Liver (tissue), 9 donors: ENCODE measurements around the gene C11orf97. TPM values are rescaled to one million over a fixed set of nuclear protein-coding genes. Genes with fewer than 3 reads are reported as not detected.

Experiments
- DNase-seq: peaks from one replicate; pipeline ENCODE4 v3.0.0-alpha.2; 2017; ENCODE audit warnings: low spot score
- H3K27ac ChIP-seq, 2 donors: one replicate each; pipeline ENCODE4 v1.7.0; 2013; ENCODE audit warnings: inconsistent platforms in 2 of 2, low read length in 2 of 2, control low read depth in 1 of 2, low read depth in 1 of 2, mild to moderate bottlenecking in 1 of 2
- H3K27me3 ChIP-seq, 4 donors: one replicate each; pipeline versions ENCODE4 v1.6.1 to v1.7.0; 2013; ENCODE audit warnings: low read length in 3 of 4, inconsistent platforms in 1 of 4, mild to moderate bottlenecking in 1 of 4, moderate library complexity in 1 of 4; ENCODE audit not compliant: control insufficient read depth in 4 of 4, insufficient read depth in 4 of 4
- H3K36me3 ChIP-seq, 4 donors: one replicate each; pipeline versions ENCODE4 v1.6.1 to v1.7.0; 2013; ENCODE audit warnings: low read length in 3 of 4, mild to moderate bottlenecking in 3 of 4, low read depth in 1 of 4, moderate library complexity in 1 of 4; ENCODE audit not compliant: control insufficient read depth in 4 of 4, insufficient read depth in 3 of 4
- H3K4me1 ChIP-seq, 4 donors: one replicate each; pipeline versions ENCODE4 v1.6.1 to v1.7.0; 2013; ENCODE audit warnings: low read length in 3 of 4, mild to moderate bottlenecking in 3 of 4, moderate library complexity in 1 of 4; ENCODE audit not compliant: control insufficient read depth in 4 of 4, insufficient read depth in 4 of 4
- H3K4me3 ChIP-seq, 3 donors: one replicate each; pipeline versions ENCODE4 v1.6.1 to v1.7.0; 2013; ENCODE audit warnings: low read length in 3 of 3, control low read depth in 1 of 3, low read depth in 1 of 3, mild to moderate bottlenecking in 1 of 3
- H3K9ac ChIP-seq, 2 donors: one replicate each; pipeline ENCODE4 v1.7.0; 2013; ENCODE audit warnings: low read length in 2 of 2, mild to moderate bottlenecking in 2 of 2, moderate library complexity in 2 of 2, control low read depth in 1 of 2, low read depth in 1 of 2
- H3K9me3 ChIP-seq, 4 donors: one replicate each; pipeline versions ENCODE4 v1.6.1 to v1.7.0; 2013; ENCODE audit warnings: low read length in 3 of 4; ENCODE audit not compliant: control insufficient read depth in 4 of 4
- ATF3 ChIP-seq: IDR thresholded peaks from 2 replicates; pipeline ENCODE4 v1.6.1; 2016; ENCODE audit warnings: antibody characterized with exemption
- EGR1 ChIP-seq, 2 donors: IDR thresholded peaks; 2 replicates each; pipeline ENCODE4 v1.6.1; 2016 to 2018; ENCODE audit warnings: antibody characterized with exemption in 2 of 2, low read depth in 2 of 2
- FOXA2 ChIP-seq: IDR thresholded peaks from 2 replicates; pipeline ENCODE4 v1.6.1; 2016; ENCODE audit warnings: antibody characterized with exemption
- GABPA ChIP-seq, 2 donors: IDR thresholded peaks in 1 of 2; conservative IDR thresholded peaks in 1 of 2; 2 replicates each; pipeline ENCODE4 v1.6.1; 2016; ENCODE audit warnings: antibody characterized with exemption in 2 of 2, mild to moderate bottlenecking in 1 of 2, moderate library complexity in 1 of 2
- HNF4A ChIP-seq, 2 donors: conservative IDR thresholded peaks; 2 replicates each; pipeline ENCODE4 v1.6.1; 2016; ENCODE audit warnings: antibody characterized with exemption in 2 of 2, mild to moderate bottlenecking in 2 of 2
- HNF4G ChIP-seq: IDR thresholded peaks from 2 replicates; pipeline ENCODE4 v1.6.1; 2016; ENCODE audit warnings: antibody characterized with exemption
- JUND ChIP-seq, 2 donors: IDR thresholded peaks; 2 replicates each; pipeline ENCODE4 v1.6.1; 2016; ENCODE audit warnings: antibody characterized with exemption in 2 of 2
- MAX ChIP-seq: IDR thresholded peaks from 2 replicates; pipeline ENCODE4 v1.6.1; 2016; ENCODE audit warnings: antibody characterized with exemption
- NR2F2 ChIP-seq: IDR thresholded peaks from 2 replicates; pipeline ENCODE4 v1.6.1; 2016; ENCODE audit warnings: antibody characterized with exemption
- RAD21 ChIP-seq, 2 donors: IDR thresholded peaks; 2 replicates each; pipeline ENCODE4 v1.6.1; 2016; ENCODE audit warnings: antibody characterized with exemption in 2 of 2, mild to moderate bottlenecking in 2 of 2
- RXRA ChIP-seq, 2 donors: IDR thresholded peaks; 2 replicates each; pipeline ENCODE4 v1.6.1; 2017 to 2018; ENCODE audit warnings: antibody characterized with exemption in 2 of 2, mild to moderate bottlenecking in 1 of 2
- SP1 ChIP-seq: IDR thresholded peaks from 2 replicates; pipeline ENCODE4 v1.6.1; 2018; ENCODE audit warnings: antibody characterized with exemption, mild to moderate bottlenecking
- TAF1 ChIP-seq: conservative IDR thresholded peaks from 2 replicates; pipeline ENCODE4 v1.6.1; 2016; ENCODE audit warnings: antibody characterized with exemption, mild to moderate bottlenecking
- ZBTB33 ChIP-seq: IDR thresholded peaks from 2 replicates; pipeline ENCODE4 v1.6.1; 2016; ENCODE audit warnings: antibody characterized with exemption
- WGBS: extraction: QIAGEN DNeasy Blood & Tissue Kit; methylation state at CpG from one replicate; pipeline ENCODE4 v1.1.7; 2013; 5-methylcytosine and 5-hydroxymethylcytosine counted together
- polyA plus RNA-seq, 2 donors: library from polyadenylated mRNA; stranded (reverse) in 1 of 2; unstranded in 1 of 2; fragments of 200-250 nt in 1 of 2; fragments of >200 nt in 1 of 2; fragmentation: Nextera tagmentation in 1 of 2; extraction: Ambion mirVana in 1 of 2; gene quantifications; one replicate each; pipeline versions ENCODE4 v1.2.1 to v1.2.3, GENCODE V29; 2013 to 2015
- total RNA-seq, 2 donors: library from RNA; depleted of rRNA; stranded (reverse); fragments of >200 nt; gene quantifications; one replicate each; pipeline ENCODE4 v1.2.3, GENCODE V29; 2014
- TF ChIP-seq, protein P1 (sequence below): fragments of 150-350 bp; IDR thresholded peaks from 2 replicates; pipeline ENCODE4 v1.5.1; 2017; ENCODE audit warnings: improper control_type of control experiment, low read depth, low read length; ENCODE audit not compliant: missing input control
- donor health status: healthy.
- donor health status: healthy.
- donor health status: healthy.
- donor health status: healthy.
- donor health status: healthy.

The C11orf97 gene
- total and polyA plus RNA-seq, 4 donors: 0.36 to 0.94 TPM; not detected in 2

DNA sequence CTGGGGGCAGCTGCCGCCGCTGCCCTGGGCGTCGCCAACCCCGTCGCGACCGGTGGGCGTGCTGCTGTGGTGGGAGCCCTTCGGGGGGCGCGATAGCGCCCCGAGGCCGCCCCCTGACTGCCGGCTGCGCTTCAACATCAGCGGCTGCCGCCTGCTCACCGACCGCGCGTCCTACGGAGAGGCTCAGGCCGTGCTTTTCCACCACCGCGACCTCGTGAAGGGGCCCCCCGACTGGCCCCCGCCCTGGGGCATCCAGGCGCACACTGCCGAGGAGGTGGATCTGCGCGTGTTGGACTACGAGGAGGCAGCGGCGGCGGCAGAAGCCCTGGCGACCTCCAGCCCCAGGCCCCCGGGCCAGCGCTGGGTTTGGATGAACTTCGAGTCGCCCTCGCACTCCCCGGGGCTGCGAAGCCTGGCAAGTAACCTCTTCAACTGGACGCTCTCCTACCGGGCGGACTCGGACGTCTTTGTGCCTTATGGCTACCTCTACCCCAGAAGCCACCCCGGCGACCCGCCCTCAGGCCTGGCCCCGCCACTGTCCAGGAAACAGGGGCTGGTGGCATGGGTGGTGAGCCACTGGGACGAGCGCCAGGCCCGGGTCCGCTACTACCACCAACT is 32.5 kb downstream of the C11orf97 start:
- 13% methylated on average over 59 of the region's 59 CpGs for WGBS
- H3K36me3 ChIP-seq: no peaks in the 10 kb centered on the region
- H3K9ac ChIP-seq: peak overlapping the region in 1 of 2 donors; percentile 13
- H3K9me3 ChIP-seq: no peaks in the 10 kb centered on the region
- DNase-seq: peak; percentile 35
- H3K4me1 ChIP-seq: peaks cover 3 to 17% (median 12%) of the 10 kb centered on the region in 4 donors
- peak overlapping the region; percentile 93 to 96 for H3K27ac ChIP-seq
- peak overlapping the region; percentile 45 to 72 (median 57) for H3K4me3 ChIP-seq
- H3K27me3 ChIP-seq: no peaks in the 10 kb centered on the region
- TF ChIP-seq RXRA (IDR thresholded peaks at IDR 0.05): no peak

- H3K9ac ChIP-seq: no peak overlapping the region
Observed at GRCh38 chr11:94545264-94546161, 33.3 kb downstream of the C11orf97 start.

More at GRCh38 chr11:94545264-94546161, 33.3 kb downstream of the C11orf97 start:
- Histone ChIP-seq H3K9me3 (no peaks in the 10 kb centered on the region), H3K27ac (no peak overlapping the region), H3K4me1 (peaks cover 3 to 17% (median 12%) of the 10 kb centered on the region in 4 donors), H3K4me3 (peak overlapping the region in 1 of 3 donors; percentile 57), H3K36me3 (no peaks in the 10 kb centered on the region), H3K27me3 (no peaks in the 10 kb centered on the region)
- WGBS: 57% methylated on average over 54 of the region's 54 CpGs
- no peak for DNase-seq
- TF ChIP-seq MAX (no peak), TAF1 (no peak), ZBTB33 (no peak), FOXA2 (no peak), EGR1 (IDR thresholded peaks at IDR 0.05; ENCODE audit: low read depth in 2 of 2) (no peak), GABPA (IDR thresholded peaks at IDR 0.05 in 1 of 2, conservative IDR thresholded peaks at IDR 0.05 in 1 of 2) (no peak), SP1 (no peak), HNF4G (no peak), JUND (IDR thresholded peaks at IDR 0.05) (no peak), ATF3 (no peak), RXRA (IDR thresholded peaks at IDR 0.05) (no peak), RAD21 (IDR thresholded peaks at IDR 0.05) (no peak), HNF4A (conservative IDR thresholded peaks at IDR 0.05) (no peak), NR2F2 (no peak)
- TF ChIP-seq, protein P1, sequence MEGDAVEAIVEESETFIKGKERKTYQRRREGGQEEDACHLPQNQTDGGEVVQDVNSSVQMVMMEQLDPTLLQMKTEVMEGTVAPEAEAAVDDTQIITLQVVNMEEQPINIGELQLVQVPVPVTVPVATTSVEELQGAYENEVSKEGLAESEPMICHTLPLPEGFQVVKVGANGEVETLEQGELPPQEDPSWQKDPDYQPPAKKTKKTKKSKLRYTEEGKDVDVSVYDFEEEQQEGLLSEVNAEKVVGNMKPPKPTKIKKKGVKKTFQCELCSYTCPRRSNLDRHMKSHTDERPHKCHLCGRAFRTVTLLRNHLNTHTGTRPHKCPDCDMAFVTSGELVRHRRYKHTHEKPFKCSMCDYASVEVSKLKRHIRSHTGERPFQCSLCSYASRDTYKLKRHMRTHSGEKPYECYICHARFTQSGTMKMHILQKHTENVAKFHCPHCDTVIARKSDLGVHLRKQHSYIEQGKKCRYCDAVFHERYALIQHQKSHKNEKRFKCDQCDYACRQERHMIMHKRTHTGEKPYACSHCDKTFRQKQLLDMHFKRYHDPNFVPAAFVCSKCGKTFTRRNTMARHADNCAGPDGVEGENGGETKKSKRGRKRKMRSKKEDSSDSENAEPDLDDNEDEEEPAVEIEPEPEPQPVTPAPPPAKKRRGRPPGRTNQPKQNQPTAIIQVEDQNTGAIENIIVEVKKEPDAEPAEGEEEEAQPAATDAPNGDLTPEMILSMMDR: no peak
